Central memory CD8-positive, alpha-beta T cell (primary cell): Measurements from ENCODE around the gene VASN.

Source experiments
- ATAC-seq: fragments of 150-1000 bp; cut with Tn5 transposase; replicated peaks from 2 replicates; pipeline ENCODE4 v1.10.0; 2022; ENCODE audit warnings: mild to moderate bottlenecking, moderate FRiP score, moderate number of reproducible peaks; ENCODE audit not compliant: poor library complexity, severe bottlenecking; ENCODE audit errors: extremely low read depth
- DNase-seq, 2 donors: peaks; one replicate each; pipeline ENCODE4 v3.0.0; 2021; ENCODE audit warnings: low spot score in 2 of 2
- H3K27ac Mint-ChIP-seq: one replicate; pipeline ENCODE4 v1.8.0; 2022; ENCODE audit warnings: low read depth, mild to moderate bottlenecking, moderate library complexity, mixed read lengths
- H3K27me3 Mint-ChIP-seq: one replicate; pipeline ENCODE4 v1.8.0; 2022; ENCODE audit warnings: mixed read lengths
- H3K36me3 Mint-ChIP-seq: one replicate; pipeline ENCODE4 v1.8.0; 2022; ENCODE audit warnings: mild to moderate bottlenecking, moderate library complexity, mixed read lengths; ENCODE audit not compliant: insufficient read depth
- H3K4me1 Mint-ChIP-seq: one replicate; pipeline ENCODE4 v1.8.0; 2022; ENCODE audit warnings: mixed read lengths
- H3K4me3 Mint-ChIP-seq: one replicate; pipeline ENCODE4 v1.8.0; 2022; ENCODE audit warnings: mild to moderate bottlenecking, moderate library complexity, mixed read lengths
- H3K9me3 Mint-ChIP-seq: one replicate; pipeline ENCODE4 v1.8.0; 2022; ENCODE audit warnings: mixed read lengths

VASN gene

DNA sequence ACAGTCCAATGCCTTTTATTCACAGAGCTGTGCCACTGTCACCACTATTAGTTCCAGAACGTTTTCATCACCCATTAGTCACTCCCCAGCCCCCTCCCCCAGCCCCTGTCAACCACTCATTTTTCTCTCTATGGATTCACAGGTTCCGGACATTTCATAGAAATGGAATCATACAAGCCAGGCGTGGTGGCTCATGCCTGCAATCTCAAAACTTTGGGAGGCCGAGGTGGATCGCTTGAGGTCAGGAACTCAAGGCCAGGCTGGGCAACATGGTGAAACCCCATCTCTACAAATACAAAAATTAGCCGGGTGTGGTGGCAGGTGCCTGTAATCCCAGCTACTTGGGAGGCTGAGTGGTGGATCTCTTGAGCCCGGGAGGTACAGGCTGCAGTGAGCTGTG, 19.8 kb upstream of the VASN start:
- H3K27me3 Mint-ChIP-seq, result no peaks in the 10 kb centered on the region
- no peak for ATAC-seq
- H3K4me1 Mint-ChIP-seq, result peaks cover 26% of the 10 kb centered on the region
- peak overlapping the region; percentile 84 for H3K27ac Mint-ChIP-seq
- peak overlapping the region; percentile 89 for H3K4me3 Mint-ChIP-seq
- no peak for DNase-seq
- peaks cover 23% of the 10 kb centered on the region for H3K36me3 Mint-ChIP-seq
- H3K9me3 Mint-ChIP-seq, result no peaks in the 10 kb centered on the region

DNA sequence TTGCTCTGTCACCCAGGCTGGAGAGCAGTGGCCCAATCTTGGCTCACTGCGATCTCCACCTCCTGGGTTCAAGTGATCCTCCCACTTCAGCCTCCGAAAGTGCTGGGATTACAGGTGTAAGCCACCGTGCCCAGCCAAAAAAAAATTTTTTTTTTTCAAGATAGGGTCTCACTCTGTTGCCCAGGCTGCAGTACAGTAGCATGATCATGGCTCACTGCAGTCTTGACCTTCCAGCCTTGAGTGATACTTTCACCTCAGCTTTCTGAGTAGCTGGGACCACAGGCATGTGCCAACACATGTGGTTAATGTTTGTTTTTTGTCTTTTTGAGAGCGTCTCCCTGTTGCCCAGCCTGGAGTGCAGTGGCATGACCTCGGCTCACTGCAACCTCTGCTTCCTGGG, 18.8 kb upstream of the VASN start:
- Mint-ChIP-seq H3K27ac (no peak overlapping the region), H3K9me3 (no peaks in the 10 kb centered on the region), H3K36me3 (peaks cover 31% of the 10 kb centered on the region)

GRCh38 chr16:4353675-4354074, 18.0 kb upstream of the VASN start:
- no peak for DNase-seq
- Mint-ChIP-seq H3K27me3 (no peaks in the 10 kb centered on the region), H3K27ac (peak overlapping the region; percentile 56), H3K4me3 (no peak overlapping the region), H3K36me3 (peaks cover 35% of the 10 kb centered on the region), H3K4me1 (peaks cover 18% of the 10 kb centered on the region), H3K9me3 (no peaks in the 10 kb centered on the region)
- ATAC-seq, result no peak

More for the DNA sequence above, 18.8 kb upstream of the VASN start:
- H3K4me3 Mint-ChIP-seq, result no peak overlapping the region
- DNase-seq (no peak), ATAC-seq (no peak)
- peaks cover 26% of the 10 kb centered on the region for H3K4me1 Mint-ChIP-seq
- no peaks in the 10 kb centered on the region for H3K27me3 Mint-ChIP-seq

- H3K9me3 Mint-ChIP-seq, result no peaks in the 10 kb centered on the region
- ATAC-seq (no peak), DNase-seq (no peak)
- no peak overlapping the region for H3K4me3 Mint-ChIP-seq
- H3K27ac Mint-ChIP-seq, result peak overlapping the region; percentile 46
- H3K4me1 Mint-ChIP-seq, result peaks cover 17% of the 10 kb centered on the region
- H3K36me3 Mint-ChIP-seq, result peaks cover 38% of the 10 kb centered on the region
- no peaks in the 10 kb centered on the region for H3K27me3 Mint-ChIP-seq
Observed at GRCh38 chr16:4354512-4355409, 16.9 kb upstream of the VASN start.

- DNase-seq (no peak), ATAC-seq (no peak)
- Mint-ChIP-seq H3K27me3 (no peaks in the 10 kb centered on the region), H3K4me3 (no peak overlapping the region), H3K9me3 (no peaks in the 10 kb centered on the region), H3K36me3 (peaks cover 35% of the 10 kb centered on the region), H3K4me1 (peaks cover 2% of the 10 kb centered on the region), H3K27ac (peak overlapping the region; percentile 44)
Observed at GRCh38 chr16:4356820-4357219, 14.8 kb upstream of the VASN start.

DNA sequence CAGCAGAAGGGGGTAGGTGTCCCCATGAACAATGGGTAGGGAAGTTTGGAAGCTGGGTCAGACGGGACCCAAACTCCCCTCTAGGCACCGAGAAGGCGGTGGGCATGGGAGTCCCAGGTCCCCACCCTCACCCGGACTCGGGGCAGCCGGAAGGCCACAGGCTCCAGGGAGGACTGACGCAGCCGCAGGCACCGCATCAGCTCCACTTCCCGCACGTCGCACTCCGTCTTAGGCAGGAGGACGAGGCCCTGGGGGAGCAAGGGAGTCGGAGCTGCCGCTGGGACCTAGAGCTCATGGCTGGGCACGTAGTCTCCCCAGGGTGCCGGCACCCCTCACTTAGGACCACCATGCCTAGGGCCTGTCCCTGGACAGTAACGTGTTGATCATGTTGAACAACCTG, 13.4 kb upstream of the VASN start:
- H3K4me3 Mint-ChIP-seq, result no peak overlapping the region
- H3K4me1 Mint-ChIP-seq, result no peaks in the 10 kb centered on the region
- ATAC-seq (no peak), DNase-seq (no peak)
- no peak overlapping the region for H3K27ac Mint-ChIP-seq
- H3K36me3 Mint-ChIP-seq, result peaks cover 44% of the 10 kb centered on the region
- no peaks in the 10 kb centered on the region for H3K27me3 Mint-ChIP-seq
- H3K9me3 Mint-ChIP-seq, result no peaks in the 10 kb centered on the region

- Mint-ChIP-seq H3K4me1 (no peaks in the 10 kb centered on the region), H3K27ac (peak overlapping the region; percentile 61), H3K36me3 (peaks cover 47% of the 10 kb centered on the region), H3K27me3 (no peaks in the 10 kb centered on the region), H3K9me3 (no peaks in the 10 kb centered on the region), H3K4me3 (no peak overlapping the region)
- DNase-seq (peak; percentile 52 to 64), ATAC-seq (peak; percentile 71)
Observed at GRCh38 chr16:4358831-4359561, 12.7 kb upstream of the VASN start.

GRCh38 chr16:4359914-4360313, 11.7 kb upstream of the VASN start:
- no peaks in the 10 kb centered on the region for H3K9me3 Mint-ChIP-seq
- ATAC-seq (no peak), DNase-seq (no peak)
- H3K27ac Mint-ChIP-seq, result peak overlapping the region; percentile 12
- H3K27me3 Mint-ChIP-seq, result no peaks in the 10 kb centered on the region
- no peak overlapping the region for H3K4me3 Mint-ChIP-seq
- H3K4me1 Mint-ChIP-seq, result no peaks in the 10 kb centered on the region
- H3K36me3 Mint-ChIP-seq, result peaks cover 47% of the 10 kb centered on the region

- Mint-ChIP-seq H3K27me3 (no peaks in the 10 kb centered on the region), H3K9me3 (no peaks in the 10 kb centered on the region), H3K36me3 (peaks cover 47% of the 10 kb centered on the region), H3K4me3 (no peak overlapping the region), H3K27ac (no peak overlapping the region), H3K4me1 (no peaks in the 10 kb centered on the region)
- ATAC-seq, result no peak
- no peak for DNase-seq
Observed at GRCh38 chr16:4360538-4361021, 11.1 kb upstream of the VASN start.

GRCh38 chr16:4361033-4361943, 10.4 kb upstream of the VASN start:
- no peak for ATAC-seq
- H3K4me1 Mint-ChIP-seq, result no peaks in the 10 kb centered on the region
- no peak overlapping the region for H3K27ac Mint-ChIP-seq
- no peak for DNase-seq
- H3K27me3 Mint-ChIP-seq, result no peaks in the 10 kb centered on the region
- no peak overlapping the region for H3K4me3 Mint-ChIP-seq
- peaks cover 50% of the 10 kb centered on the region for H3K36me3 Mint-ChIP-seq
- H3K9me3 Mint-ChIP-seq, result no peaks in the 10 kb centered on the region

GRCh38 chr16:4361944-4362311, 9.7 kb upstream of the VASN start:
- Mint-ChIP-seq H3K9me3 (no peaks in the 10 kb centered on the region), H3K36me3 (peaks cover 51% of the 10 kb centered on the region), H3K4me1 (no peaks in the 10 kb centered on the region), H3K4me3 (no peak overlapping the region), H3K27ac (no peak overlapping the region), H3K27me3 (no peaks in the 10 kb centered on the region)
- DNase-seq, result no peak
- no peak for ATAC-seq

DNA sequence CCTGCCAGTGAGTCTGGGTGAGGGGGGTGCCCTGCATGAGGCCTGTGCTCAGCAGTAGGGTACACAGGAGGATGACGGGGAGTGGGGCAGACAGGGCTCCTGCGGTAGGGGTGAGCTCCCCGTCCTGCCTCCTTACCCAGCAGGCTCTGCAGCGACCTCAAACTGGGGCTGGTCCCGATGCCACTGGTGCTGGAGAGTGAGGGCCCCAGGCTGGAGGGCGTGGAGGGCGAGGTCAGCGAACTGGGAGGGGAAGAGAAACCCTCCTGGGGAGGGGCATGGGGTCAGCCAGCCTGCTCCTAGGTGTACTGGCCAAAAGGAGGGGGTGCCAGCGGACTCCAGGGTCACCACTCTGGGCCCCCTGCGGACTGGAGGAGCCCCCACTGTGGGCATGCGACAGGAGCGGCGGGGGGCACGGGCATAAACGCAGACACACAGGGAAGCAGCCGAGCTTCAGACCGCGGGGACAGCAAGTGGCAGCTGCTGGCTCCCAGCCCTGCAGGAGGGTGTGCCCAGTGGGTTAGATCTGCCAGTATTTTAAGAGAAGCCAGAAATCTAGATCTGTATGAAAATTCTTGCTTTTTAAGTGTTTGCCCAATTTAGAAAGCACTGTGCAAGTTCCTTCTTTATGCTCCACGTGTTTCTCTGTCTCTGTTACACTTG, 9.0 kb upstream of the VASN start:
- H3K36me3 Mint-ChIP-seq, result peaks cover 46% of the 10 kb centered on the region
- no peaks in the 10 kb centered on the region for H3K27me3 Mint-ChIP-seq
- ATAC-seq (no peak), DNase-seq (no peak)
- H3K4me3 Mint-ChIP-seq, result no peak overlapping the region
- H3K27ac Mint-ChIP-seq, result no peak overlapping the region
- H3K9me3 Mint-ChIP-seq, result no peaks in the 10 kb centered on the region
- H3K4me1 Mint-ChIP-seq, result peaks cover 3% of the 10 kb centered on the region
